ENCODE measurements around the gene HNRNPA1L2.
"Not testable (repeated sequence)": the region's sequence is repeated elsewhere in the genome, so short reads cannot be mapped to it uniquely, and the experiment has no call there.

Gene HNRNPA1L2

DNA sequence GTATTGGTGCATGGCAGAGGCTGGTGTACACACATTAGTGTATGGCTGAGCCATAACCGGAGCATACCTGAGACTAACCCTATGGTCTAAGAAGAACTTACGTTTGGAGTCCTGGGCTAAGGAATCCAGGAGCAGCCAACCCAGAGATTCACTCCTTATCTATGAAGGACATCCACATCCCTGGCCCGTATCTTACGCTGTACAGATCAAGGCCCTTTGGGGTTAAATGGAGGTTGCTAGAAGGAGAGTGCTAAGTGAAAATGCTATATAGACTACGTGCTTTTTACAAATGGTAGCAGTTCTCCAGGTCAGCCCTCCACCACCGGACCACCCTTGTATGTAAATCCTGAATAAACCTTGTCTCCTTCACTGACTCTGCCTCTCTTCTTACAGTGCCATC, 8.5 kb downstream of the HNRNPA1L2 start:
- DNase-seq, result no peak

DNA sequence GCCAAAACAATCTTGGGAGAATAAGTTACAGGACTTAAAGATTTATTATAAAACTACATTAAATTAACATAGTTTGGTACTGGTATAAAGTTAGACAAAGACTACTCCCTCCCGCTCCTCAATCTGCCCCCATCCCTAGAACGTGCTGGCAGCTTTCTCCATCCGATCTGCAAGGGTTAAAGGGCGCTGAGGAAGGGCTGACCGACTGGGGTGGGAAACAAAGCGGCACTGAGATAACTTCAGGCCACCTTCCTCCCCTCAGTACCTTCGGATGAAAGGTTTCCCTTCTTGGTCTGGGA, 9.6 kb downstream of the HNRNPA1L2 start:
- DNase-seq, result no peak

DNA sequence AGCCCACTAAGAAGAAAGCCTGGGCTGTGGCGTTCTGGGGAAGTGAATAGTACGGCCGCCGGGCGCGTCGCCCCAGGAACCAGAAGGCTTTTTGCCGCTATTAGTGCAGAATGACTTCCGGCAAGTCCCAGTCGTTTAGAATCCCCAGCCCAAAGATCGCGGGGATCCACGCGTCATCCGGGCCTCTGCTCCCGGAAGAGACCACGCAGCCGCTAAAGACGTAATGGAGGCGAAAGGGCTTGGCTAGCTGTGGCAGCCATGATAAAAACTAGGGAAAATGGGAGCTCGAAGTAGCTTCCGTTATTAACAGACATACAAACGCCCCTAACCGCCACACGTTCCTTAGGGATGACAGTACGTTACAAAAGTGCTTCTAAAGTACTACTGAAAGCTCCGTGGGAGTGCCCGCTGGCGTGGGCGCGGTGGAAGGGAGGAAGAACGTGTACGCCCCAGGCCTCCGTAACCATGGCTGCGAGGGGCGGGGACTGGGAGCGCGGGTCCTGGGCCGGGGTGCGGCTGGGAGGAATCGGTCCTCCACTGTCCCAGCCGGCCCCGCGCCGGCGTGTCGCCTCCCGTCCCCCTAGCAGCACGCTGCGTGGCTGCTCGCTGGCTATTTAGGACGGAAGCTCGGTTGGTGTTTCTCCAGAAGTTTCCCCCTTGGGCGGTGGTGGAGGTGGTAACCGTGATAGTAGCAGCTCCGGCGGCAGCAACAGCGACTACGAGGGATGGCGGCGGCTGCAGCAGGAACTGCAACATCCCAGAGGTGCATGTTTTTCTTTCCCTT, 10.2 kb downstream of the HNRNPA1L2 start, which contains the start of gene SUGT1:
Gene SUGT1 (plus strand): TSS at position 641 of the 784 bp plus-strand sequence. CDS start 85 bp downstream, at position 726.
- DNase-seq, result peak; percentile 96

DNA sequence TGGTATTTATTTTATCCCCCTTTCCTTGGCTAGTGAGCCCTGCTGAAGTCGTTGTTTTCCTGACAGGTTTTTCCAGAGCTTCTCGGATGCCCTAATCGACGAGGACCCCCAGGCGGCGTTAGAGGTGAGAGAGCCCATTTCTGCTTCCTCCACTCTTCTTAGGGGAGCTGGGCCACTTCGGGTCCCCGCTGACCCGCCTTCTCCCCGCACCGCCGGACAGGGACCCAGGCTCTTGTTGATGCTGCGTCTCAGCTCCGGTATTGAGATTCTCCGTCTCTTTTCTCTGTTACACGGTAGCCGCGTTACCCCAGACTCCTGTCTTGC, 10.7 kb downstream of the HNRNPA1L2 start:
- DNase-seq, result no peak

DNA sequence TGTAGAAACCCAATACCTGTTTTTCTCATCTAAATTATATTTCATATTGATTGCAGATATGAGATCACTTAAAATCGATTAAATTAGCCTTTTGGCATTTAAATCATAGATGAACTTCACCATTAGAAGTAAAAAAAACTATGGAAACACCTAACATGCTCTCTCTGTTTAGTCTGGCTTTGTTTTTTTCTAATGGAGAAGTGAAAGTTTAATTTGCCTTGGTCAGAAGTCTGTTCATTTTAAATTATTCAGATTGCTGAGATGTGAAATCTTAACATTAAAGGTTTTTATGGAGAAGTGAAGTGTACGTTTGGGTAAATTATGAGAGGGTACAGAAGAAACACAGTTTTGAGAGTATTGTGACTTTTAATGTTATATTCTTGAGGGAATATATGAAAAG, 17.1 kb downstream of the HNRNPA1L2 start:
- no peak for DNase-seq

DNA sequence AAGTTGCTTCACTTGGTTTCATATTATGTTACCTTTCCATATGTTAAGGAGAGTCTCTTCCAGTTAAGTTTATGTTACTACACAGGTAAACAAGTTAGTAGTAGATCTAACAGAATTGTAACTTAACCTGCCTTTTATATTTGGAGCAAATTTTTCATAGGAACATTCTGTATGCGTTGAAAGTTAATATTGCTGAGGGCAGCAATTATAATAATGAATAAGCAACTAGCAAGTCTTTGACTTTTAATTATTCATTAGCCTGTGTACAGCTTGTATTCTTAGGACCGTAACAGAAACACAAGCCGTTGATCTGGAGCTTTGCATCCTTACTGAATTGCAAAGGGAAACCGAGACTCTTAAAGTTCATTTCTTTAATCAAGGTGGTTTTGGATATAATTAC, 22.0 kb downstream of the HNRNPA1L2 start:
- DNase-seq, result no peak

DNA sequence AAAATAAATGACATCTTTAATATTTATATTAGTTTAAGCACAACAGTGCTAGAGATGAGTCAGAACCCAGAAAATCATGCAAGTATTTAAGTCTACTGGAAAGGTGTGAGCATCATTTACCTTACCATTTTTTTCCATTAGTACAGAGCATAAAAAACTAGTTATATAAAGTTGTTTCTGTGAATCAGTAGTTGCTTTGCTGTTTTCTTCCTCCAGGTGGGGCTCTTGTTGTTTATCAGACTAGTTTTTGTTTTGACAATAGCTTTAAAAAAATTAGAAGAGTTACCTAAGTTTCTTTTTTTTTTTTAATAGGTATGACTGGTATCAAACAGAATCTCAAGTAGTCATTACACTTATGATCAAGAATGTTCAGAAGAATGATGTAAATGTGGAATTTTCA, 23.1 kb downstream of the HNRNPA1L2 start:
- no peak for DNase-seq

DNA sequence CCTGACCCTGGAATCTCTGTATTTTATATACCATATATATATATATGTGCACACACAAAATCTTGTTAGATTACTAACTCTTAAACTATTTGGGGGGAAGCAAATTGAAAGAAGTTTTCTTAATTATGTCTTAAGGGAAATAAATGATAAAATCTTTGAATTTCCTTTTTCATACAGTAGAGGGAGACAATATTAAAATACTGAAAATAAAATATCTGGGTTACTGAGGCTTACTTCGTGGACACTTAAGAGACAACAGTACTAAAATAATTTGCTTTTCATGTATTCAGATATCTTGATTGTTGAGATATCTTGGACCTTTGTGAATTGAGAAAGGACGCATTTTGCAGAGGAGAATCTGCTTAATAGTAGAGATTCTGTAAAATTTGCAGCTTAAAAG, 27.4 kb downstream of the HNRNPA1L2 start:
- DNase-seq, result no peak

DNA sequence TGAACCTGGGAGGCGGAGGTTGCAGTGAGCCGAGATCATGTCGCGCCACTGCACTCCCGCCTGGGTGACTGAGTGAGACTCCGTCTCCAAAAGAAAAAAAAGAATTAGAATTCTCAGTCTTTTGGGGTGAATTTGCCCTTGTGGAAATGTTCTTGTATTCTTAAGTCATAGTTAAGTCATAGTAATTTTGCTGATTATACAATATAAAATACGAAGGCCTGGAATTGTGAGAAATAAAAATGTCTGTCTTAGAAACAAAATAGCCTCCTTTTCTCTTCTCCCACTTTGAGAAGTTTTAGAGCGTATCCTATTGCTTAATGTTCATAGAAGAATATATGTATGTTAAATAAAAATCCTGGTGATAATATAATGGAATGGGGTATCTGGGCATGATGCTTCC, 28.5 kb downstream of the HNRNPA1L2 start:
- no peak for DNase-seq

DNA sequence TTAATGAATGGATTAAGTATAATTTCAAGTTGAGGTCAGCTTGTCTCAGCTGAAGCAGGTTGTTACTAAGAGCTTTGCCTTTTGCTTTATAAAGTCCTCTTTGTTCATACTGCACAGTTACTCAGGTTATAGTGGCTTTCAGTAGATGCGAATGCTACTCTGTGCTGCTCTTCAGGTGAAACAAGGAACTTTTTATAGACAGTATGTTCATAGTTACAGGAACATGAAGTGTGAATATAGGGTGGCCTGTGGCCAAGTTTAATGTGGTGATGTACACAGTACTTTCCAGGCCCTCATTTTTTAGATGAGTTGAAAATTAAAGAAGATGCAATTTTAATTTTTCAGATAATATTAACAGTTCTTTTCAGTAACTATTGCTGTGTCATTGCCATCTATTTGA, 31.2 kb downstream of the HNRNPA1L2 start:
- no peak for DNase-seq

DNA sequence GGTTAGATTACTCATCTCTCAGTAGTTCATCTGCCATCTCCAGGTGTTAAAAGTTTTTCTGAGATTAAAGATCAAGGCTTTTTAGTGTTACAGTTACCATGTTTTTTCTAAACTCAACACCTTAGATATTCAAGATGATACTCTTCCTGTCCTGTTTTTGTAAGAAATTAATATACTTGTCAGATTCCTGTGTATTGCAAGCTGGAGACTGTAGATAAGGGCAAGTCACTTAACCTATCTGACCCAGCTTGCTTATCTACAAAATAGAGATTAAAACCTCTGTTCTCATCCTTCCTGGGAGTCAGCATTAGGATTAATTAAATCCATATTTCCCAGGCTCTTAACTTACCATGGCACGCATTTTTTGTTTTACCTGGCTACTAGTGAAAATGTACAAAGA, 35.6 kb downstream of the HNRNPA1L2 start:
- DNase-seq, result no peak

DNA sequence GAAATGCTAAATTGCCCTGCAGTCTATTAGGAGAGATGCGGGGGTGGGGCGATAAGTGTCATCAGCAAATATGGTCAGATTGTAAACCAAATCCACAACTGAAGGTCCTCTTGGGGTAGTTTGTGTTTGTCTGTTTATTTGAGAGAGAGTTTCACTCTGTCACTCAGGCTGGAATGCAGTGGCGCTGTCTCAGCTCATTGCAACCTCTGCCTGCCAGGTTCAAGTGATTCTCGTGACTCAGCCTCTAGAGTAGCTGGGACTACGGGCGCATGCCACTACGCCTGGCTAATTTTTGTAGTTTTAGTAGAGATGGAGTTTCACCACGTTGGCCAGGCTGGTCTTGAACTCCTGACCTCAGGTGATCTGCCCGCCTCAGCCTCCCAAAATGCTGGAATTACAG, 43.6 kb downstream of the HNRNPA1L2 start:
- not testable (repeated sequence) for DNase-seq

DNA sequence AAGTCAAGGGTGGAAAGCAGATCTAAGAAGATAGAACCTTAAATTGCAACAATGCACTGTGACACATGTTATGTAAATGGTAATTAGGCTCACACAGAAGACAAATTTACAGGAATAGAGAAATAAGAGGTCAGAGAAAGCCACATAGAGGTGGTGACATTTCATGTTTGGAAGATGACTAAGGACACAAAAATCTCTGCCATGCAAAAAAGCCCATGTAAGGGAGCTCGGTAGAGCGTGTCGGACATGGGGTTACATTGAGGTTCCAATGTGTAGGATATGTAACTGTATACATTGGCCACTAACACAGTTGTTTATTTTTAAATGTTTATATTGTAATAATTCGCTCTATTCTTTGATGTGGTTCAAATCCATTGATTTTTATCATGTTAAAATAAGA, 44.1 kb downstream of the HNRNPA1L2 start:
- no peak for DNase-seq

Data from CD4-positive, alpha-beta T cell treated with Interleukin-6 for 4 hours (primary cell).